IMR-90 (cell line): ENCODE data around the gene PDGFC. TPM values are rescaled to one million over a fixed set of nuclear protein-coding genes. Genes with fewer than 3 reads are reported as not detected.

Source experiments
- ATAC-seq: fragments of 200-7000 bp; cut with Tn5 transposase; 2 replicates; pipeline ENCODE4 v1.9.1; 2020; ENCODE audit warnings: low read depth, mild to moderate bottlenecking, moderate library complexity
- BruUV-seq: library from RNA; stranded (reverse); fragments of 400-500 nt; replicated peaks from 2 replicates; lab custom pipeline; 2021; lab: Mats Ljungman, UMichigan
- CTCF ChIA-PET: fragments of 300-600 bp; formaldehyde crosslinking; extraction: SDS; loops from one replicate; lab custom pipeline; 2021; ENCODE audit warnings: antibody characterized with exemption; lab: Yijun Ruan, JAX
- POLR2A ChIA-PET: fragments of 300-600 bp; sonication (Branson Sonifier 250); formaldehyde crosslinking; loops from one replicate; lab custom pipeline; 2022; ENCODE audit warnings: antibody characterized with exemption; ENCODE audit not compliant: unreplicated experiment; lab: Charles Lee
- DNase-seq: peaks from one replicate; pipeline ENCODE4 v3.0.0; 2013
- H2AFZ ChIP-seq: replicated peaks from 2 replicates; pipeline ENCODE3; 2013; ENCODE audit warnings: low read length, mild to moderate bottlenecking; ENCODE audit not compliant: poor library complexity
- H2AK5ac ChIP-seq: 2 replicates; pipeline ENCODE4 v1.6.1; 2013; ENCODE audit warnings: low read depth, low read length, inconsistent platforms
- H2AK9ac ChIP-seq: replicated peaks from 2 replicates; pipeline ENCODE3; 2013; ENCODE audit warnings: mild to moderate bottlenecking, low read depth, low read length, moderate library complexity; ENCODE audit not compliant: poor library complexity
- H2BK120ac ChIP-seq: 2 replicates; pipeline ENCODE4 v1.6.1; 2013; ENCODE audit warnings: low read depth, low read length, inconsistent platforms
- H2BK15ac ChIP-seq: 3 replicates; pipeline ENCODE4 v1.6.1; 2013; ENCODE audit warnings: low read depth, low read length, inconsistent platforms
- H2BK20ac ChIP-seq: 2 replicates; pipeline ENCODE4 v1.6.1; 2013; ENCODE audit warnings: low read depth, mild to moderate bottlenecking, inconsistent platforms, low read length, moderate library complexity
- H2BK5ac ChIP-seq: 2 replicates; pipeline ENCODE4 v1.6.1; 2013; ENCODE audit warnings: mild to moderate bottlenecking, low read depth, low read length, inconsistent platforms; ENCODE audit not compliant: poor library complexity, severe bottlenecking
- H3K14ac ChIP-seq: replicated peaks from 2 replicates; pipeline ENCODE4 v1.6.1; 2013; ENCODE audit warnings: low read depth, low read length, inconsistent platforms
- H3K18ac ChIP-seq: 2 replicates; pipeline ENCODE4 v1.6.1; 2013; ENCODE audit warnings: low read depth, low read length, control low read depth
- H3K23ac ChIP-seq: 2 replicates; pipeline ENCODE4 v1.6.1; 2013; ENCODE audit warnings: low read depth, low read length, inconsistent platforms
- H3K27ac ChIP-seq: 2 replicates; pipeline ENCODE4 v1.5.1; 2013; ENCODE audit warnings: mild to moderate bottlenecking, control low read depth, low read length; ENCODE audit not compliant: insufficient read depth
- H3K27me3 ChIP-seq: 2 replicates; pipeline ENCODE4 v1.6.1; 2013; ENCODE audit warnings: low read length; ENCODE audit not compliant: control insufficient read depth, insufficient read depth
- H3K36me3 ChIP-seq: 2 replicates; pipeline ENCODE4 v1.6.1; 2013; ENCODE audit warnings: low read length, mixed read lengths; ENCODE audit not compliant: control insufficient read depth, insufficient read depth
- H3K4ac ChIP-seq: 2 replicates; pipeline ENCODE4 v1.6.1; 2013; ENCODE audit warnings: low read depth, low read length, inconsistent platforms
- H3K4me1 ChIP-seq: 2 replicates; pipeline ENCODE4 v1.6.1; 2013; ENCODE audit warnings: low read length, mixed read lengths; ENCODE audit not compliant: control insufficient read depth, insufficient read depth
- H3K4me2 ChIP-seq: 2 replicates; pipeline ENCODE4 v1.6.1; 2013; ENCODE audit warnings: low read depth, mild to moderate bottlenecking, control low read depth, low read length, moderate library complexity
- H3K4me3 ChIP-seq: 2 replicates; pipeline ENCODE4 v1.5.1; 2013; ENCODE audit warnings: low read depth, mild to moderate bottlenecking, control low read depth, low read length, moderate library complexity; ENCODE audit not compliant: insufficient read depth
- H3K56ac ChIP-seq: 2 replicates; pipeline ENCODE4 v1.6.1; 2013; ENCODE audit warnings: low read length, inconsistent platforms; ENCODE audit not compliant: insufficient read depth; ENCODE audit errors: extremely low read depth
- H3K79me1 ChIP-seq, 2 experiments: 2 replicates each; pipeline ENCODE4 v1.6.1; 2013; ENCODE audit warnings: low read length in 2 of 2, inconsistent platforms in 1 of 2, low read depth in 1 of 2
- H3K9ac ChIP-seq: 2 replicates; pipeline ENCODE4 v1.6.1; 2013; ENCODE audit warnings: low read depth, low read length, control low read depth
- H3K9me1 ChIP-seq: 2 replicates; pipeline ENCODE4 v1.6.1; 2013; ENCODE audit warnings: low read length, inconsistent platforms; ENCODE audit not compliant: insufficient read depth
- H3K9me3 ChIP-seq: 2 replicates; pipeline ENCODE4 v1.6.1; 2013; ENCODE audit warnings: low read length; ENCODE audit not compliant: control insufficient read depth, insufficient read depth
- H4K20me1 ChIP-seq: 2 replicates; pipeline ENCODE4 v1.6.1; 2013; ENCODE audit warnings: low read length, inconsistent platforms; ENCODE audit not compliant: insufficient read depth
- H4K5ac ChIP-seq: 2 replicates; pipeline ENCODE4 v1.6.1; 2013; ENCODE audit warnings: mild to moderate bottlenecking, low read depth, low read length, control low read depth
- H4K8ac ChIP-seq, 2 experiments: 2 replicates each; pipeline ENCODE4 v1.6.1; 2013; ENCODE audit warnings: low read depth in 2 of 2, low read length in 2 of 2, control low read depth in 1 of 2, inconsistent platforms in 1 of 2
- H4K91ac ChIP-seq: 2 replicates; pipeline ENCODE4 v1.6.1; 2013; ENCODE audit warnings: low read depth, low read length, inconsistent platforms; ENCODE audit not compliant: insufficient read depth
- BHLHE40 ChIP-seq: fragments of 150-350 bp; IDR thresholded peaks from 2 replicates; pipeline ENCODE4 v1.6.1; 2016; ENCODE audit warnings: mild to moderate bottlenecking, low read depth, low read length
- CHD1 ChIP-seq: IDR thresholded peaks from 2 replicates; pipeline ENCODE4 v1.6.1; 2012; ENCODE audit warnings: low read depth, low read length, improper control_type of control experiment
- ELK1 ChIP-seq: fragments of 150-350 bp; IDR thresholded peaks from 2 replicates; pipeline ENCODE4 v1.6.1; 2016; ENCODE audit warnings: low read depth, mild to moderate bottlenecking, low read length, moderate library complexity, borderline replicate concordance
- FOS ChIP-seq: fragments of 150-350 bp; IDR thresholded peaks from 2 replicates; pipeline ENCODE4 v1.6.1; 2016; ENCODE audit warnings: low read depth, low read length
- MAFK ChIP-seq: IDR thresholded peaks from 2 replicates; pipeline ENCODE4 v1.6.1; 2012; ENCODE audit warnings: low read depth, low read length, improper control_type of control experiment
- MAZ ChIP-seq: IDR thresholded peaks from 2 replicates; pipeline ENCODE4 v1.6.1; 2012; ENCODE audit warnings: low read depth, mild to moderate bottlenecking, low read length, improper control_type of control experiment, moderate library complexity, borderline replicate concordance
- MXI1 ChIP-seq: IDR thresholded peaks from 2 replicates; pipeline ENCODE4 v1.6.1; 2012; ENCODE audit warnings: low read depth, mild to moderate bottlenecking, low read length, moderate library complexity, borderline replicate concordance
- NFE2L2 ChIP-seq: fragments of 150-350 bp; IDR thresholded peaks from 2 replicates; pipeline ENCODE4 v1.6.1; 2016; ENCODE audit warnings: low read depth, mild to moderate bottlenecking, low read length
- POLR2A ChIP-seq: IDR thresholded peaks from 2 replicates; pipeline ENCODE4 v1.6.1; 2012; ENCODE audit warnings: mild to moderate bottlenecking, low read depth, low read length
- RAD21 ChIP-seq: IDR thresholded peaks from 2 replicates; pipeline ENCODE4 v1.6.1; 2012; ENCODE audit warnings: low read length, improper control_type of control experiment
- RCOR1 ChIP-seq: IDR thresholded peaks from 2 replicates; pipeline ENCODE4 v1.6.1; 2012; ENCODE audit warnings: mild to moderate bottlenecking, low read length, improper control_type of control experiment; ENCODE audit not compliant: insufficient replicate concordance
- RFX5 ChIP-seq: IDR thresholded peaks from 2 replicates; pipeline ENCODE4 v1.8.0; 2012; ENCODE audit warnings: low read depth, mild to moderate bottlenecking, low read length, moderate library complexity
- SMC3 ChIP-seq: fragments of 150-350 bp; IDR thresholded peaks from 2 replicates; pipeline ENCODE4 v1.6.1; 2016; ENCODE audit warnings: low read depth, mild to moderate bottlenecking, antibody characterized with exemption, low read length, moderate library complexity
- USF2 ChIP-seq: fragments of 150-350 bp; IDR thresholded peaks from 2 replicates; pipeline ENCODE4 v1.6.1; 2017; ENCODE audit warnings: mild to moderate bottlenecking, antibody characterized with exemption, low read length, low read depth
- WGBS, 2 experiments: methylation state at CpG; one replicate each; pipeline versions ENCODE4 v1.1.5 to v1.1.7; 2013; ENCODE audit warnings: missing lambda C conversion rate in 2 of 2; ENCODE audit not compliant: insufficient read length in 1 of 2; ENCODE audit errors: extremely low coverage in 2 of 2; 5-methylcytosine and 5-hydroxymethylcytosine counted together
- dilution Hi-C: fragments of 300-500 bp; cut with HindIII; formaldehyde crosslinking; loops from one replicate; pipeline ENCODE4 v1.14.3; 2018; ENCODE audit warnings: low sequenced_read_pairs; ENCODE audit not compliant: unreplicated experiment
- in situ Hi-C: fragments of 300-500 bp; cut with MboI; formaldehyde crosslinking; loops from 3 replicates; pipeline ENCODE4 v1.14.3; 2019; ENCODE audit warnings: low sequenced_read_pairs, inconsistent platforms, mixed read lengths
- intact Hi-C: fragments of 100-400 bp; cut with micrococcal nuclease; formaldehyde crosslinking; loops from 2 replicates; pipeline ENCODE4 v1.10.0; 2022
- polyA plus RNA-seq, 3 experiments: library from polyadenylated mRNA; depleted of rRNA; stranded (reverse); fragments of >200 nt; gene quantifications; 2 replicates each; pipeline ENCODE4 v1.2.3, GENCODE V29; 2012; ENCODE audit warnings: low replicate concordance in 1 of 3
- total RNA-seq: library from RNA; depleted of rRNA; stranded (reverse); fragments of >200 nt; gene quantifications from 2 replicates; pipeline ENCODE4 v1.2.3, GENCODE V29; 2012

PDGFC gene
- total and polyA plus RNA-seq, 2 of the 4 experiments (the other 2 are of a cell fraction), result 19.8 to 90.7 TPM

DNA sequence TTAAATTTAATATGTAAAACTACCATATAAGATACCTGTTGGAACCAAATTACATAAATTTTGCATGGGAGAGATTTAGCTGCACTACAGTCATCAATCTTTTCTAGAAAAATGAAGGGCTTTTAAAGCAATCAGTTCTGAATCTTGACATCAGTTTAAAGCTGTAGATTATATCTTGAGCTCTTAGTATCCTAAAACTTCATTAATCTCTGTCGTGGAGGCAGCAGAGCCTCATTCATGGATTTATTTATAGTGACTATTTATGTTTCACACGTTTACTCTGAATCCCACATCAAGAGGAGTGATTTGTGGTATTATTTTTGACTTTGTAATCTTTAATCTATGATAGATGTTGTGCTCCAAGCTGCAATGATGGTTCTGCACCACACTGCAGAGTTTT lies 175.9 kb downstream of the PDGFC start:
- no peak for ATAC-seq
- Histone ChIP-seq H3K27me3 (no peaks in the 10 kb centered on the region), H3K4me2 (no peak overlapping the region), H4K20me1 (no peaks in the 10 kb centered on the region), H3K9me1 (no peaks in the 10 kb centered on the region), H2BK120ac (no peak overlapping the region), H3K27ac (no peak overlapping the region), H3K4ac (no peak overlapping the region), H3K14ac (no peak overlapping the region), H2AK5ac (no peak overlapping the region), H3K18ac (no peak overlapping the region), H2AFZ (no peak overlapping the region), H4K5ac (no peak overlapping the region), H4K91ac (no peak overlapping the region), H3K23ac (no peak overlapping the region), H3K4me1 (peaks cover 4% of the 10 kb centered on the region; the same call in 1 of the 2 replicates), H2AK9ac (no peak overlapping the region), H3K4me3 (no peak overlapping the region), H4K8ac (no peak overlapping the region), H2BK15ac (no peak overlapping the region), H2BK20ac (no peak overlapping the region), H3K56ac (no peak overlapping the region), H3K36me3 (no peaks in the 10 kb centered on the region), H2BK5ac (no peak overlapping the region), H3K9ac (no peak overlapping the region), H3K9me3 (no peaks in the 10 kb centered on the region), H3K79me1 (peaks cover 0 to 19% of the 10 kb centered on the region in 2 experiments; a peak in 2 of 4 replicates)
- dilution Hi-C loops, result no loop called here
- no TSS peak for BruUV-seq
- intact Hi-C loops, result no loop called here
- in situ Hi-C loops, result no loop called here
- ChIA-PET POLR2A (interaction anchor here (0.5 kb wide), 1 partner anchor 70 kb away, joined by 4 read pairs; no protein-coding TSS in a partner anchor), CTCF (no interaction called here)
- no peak for TF ChIP-seq ELK1
- TF ChIP-seq USF2, result no peak
- no peak for TF ChIP-seq MXI1
- no peak for TF ChIP-seq BHLHE40
- TF ChIP-seq RAD21, result no peak
- TF ChIP-seq MAFK, result no peak
- no peak for TF ChIP-seq SMC3
- TF ChIP-seq NFE2L2, result no peak
- TF ChIP-seq CHD1, result no peak
- no peak for TF ChIP-seq FOS
- no peak for TF ChIP-seq MAZ
- no peak for TF ChIP-seq POLR2A
- TF ChIP-seq RCOR1, result no peak
- TF ChIP-seq RFX5, result no peak
- no peak for DNase-seq
- no CpG with 5 or more reads among the region's 2 CpGs for WGBS, 2 experiments
